ENCODE data around the gene SLC7A10. TPM values are rescaled to one million over a fixed set of nuclear protein-coding genes. Genes with fewer than 3 reads are reported as not detected.
A peak's percentile ranks its signal among the peaks of the same experiment; 100 is the strongest.

SLC7A10 gene
- total RNA-seq, 1 donor from 2014 or later: not detected

GRCh38 chr19:33194886-33195644 lies 30.6 kb downstream of the SLC7A10 start:
- Histone ChIP-seq H3K27me3 (no peaks in the 10 kb centered on the region), H3K27ac (peak overlapping the region; percentile 33 to 44), H3K4me1 (peaks cover 0 to 10% of the 10 kb centered on the region in 2 donors), H3K9me3 (no peaks in the 10 kb centered on the region), H3K36me3 (no peaks in the 10 kb centered on the region), H3K4me3 (peak overlapping the region; percentile 76 to 91)
- DNase-seq (ENCODE audit: low spot score in 2 of 2): no peak
- intact Hi-C loops (cut with DNase I): loop anchor here (2.0 kb wide), 1 partner anchor 50 kb away; no protein-coding TSS in a partner anchor
- no peak for TF ChIP-seq CTCF (IDR thresholded peaks at IDR 0.05)

- DNase-seq (ENCODE audit: low spot score in 2 of 2): no peak
- Histone ChIP-seq H3K4me1 (peaks cover 0 to 10% of the 10 kb centered on the region in 2 donors), H3K27me3 (no peaks in the 10 kb centered on the region), H3K4me3 (peak overlapping the region; percentile 76 to 91), H3K9me3 (no peaks in the 10 kb centered on the region), H3K36me3 (no peaks in the 10 kb centered on the region), H3K27ac (peak overlapping the region in 1 of 2 donors; percentile 44)
- TF ChIP-seq CTCF (IDR thresholded peaks at IDR 0.05): no peak
- intact Hi-C loops (cut with DNase I): loop anchor here (2.0 kb wide), 1 partner anchor 50 kb away; no protein-coding TSS in a partner anchor
These were observed 31.1 kb downstream of the SLC7A10 start for GRCh38 chr19:33194532-33194885.

GRCh38 chr19:33193865-33194362 lies 31.7 kb downstream of the SLC7A10 start, which contains the start of gene LRP3:
TSS of gene LRP3 (plus strand) at chr19:33194330. CDS start at chr19:33194786, 456 bp downstream.
- H3K27ac ChIP-seq: peak within 1 kb of the TSS; percentile 33 to 44
- no peak for TF ChIP-seq CTCF (IDR thresholded peaks at IDR 0.05)
- intact Hi-C loops (cut with DNase I): loop anchor here (2.0 kb wide), 1 partner anchor 49 kb away; no protein-coding TSS in a partner anchor
- DNase-seq (ENCODE audit: low spot score in 2 of 2): no peak
- peak within 1 kb of the TSS; percentile 76 to 91 for H3K4me3 ChIP-seq
- no peaks in the 10 kb centered on the region for H3K27me3 ChIP-seq
- no peaks in the 10 kb centered on the region for H3K36me3 ChIP-seq
- H3K9me3 ChIP-seq: no peaks in the 10 kb centered on the region
- H3K4me1 ChIP-seq: peaks cover 0 to 10% of the 10 kb centered on the region in 2 donors

- Histone ChIP-seq H3K27me3 (no peaks in the 10 kb centered on the region), H3K27ac (no peak overlapping the region), H3K36me3 (no peaks in the 10 kb centered on the region), H3K9me3 (no peaks in the 10 kb centered on the region), H3K4me3 (peak overlapping the region; percentile 41 to 91), H3K4me1 (peaks cover 0 to 10% of the 10 kb centered on the region in 2 donors)
- no peak for TF ChIP-seq CTCF (IDR thresholded peaks at IDR 0.05)
- intact Hi-C loops (cut with DNase I): no loop called here
- DNase-seq (ENCODE audit: low spot score in 2 of 2): no peak
These were observed 32.3 kb downstream of the SLC7A10 start for GRCh38 chr19:33193269-33193864.

- Histone ChIP-seq H3K9me3 (no peaks in the 10 kb centered on the region), H3K36me3 (no peaks in the 10 kb centered on the region), H3K27ac (no peak overlapping the region), H3K4me1 (peaks cover 0 to 10% of the 10 kb centered on the region in 2 donors), H3K4me3 (no peak overlapping the region), H3K27me3 (no peaks in the 10 kb centered on the region)
- intact Hi-C loops (cut with DNase I): no loop called here
- no peak for DNase-seq (ENCODE audit: low spot score in 2 of 2)
- no peak for TF ChIP-seq CTCF (IDR thresholded peaks at IDR 0.05)
These were observed 33.6 kb downstream of the SLC7A10 start for GRCh38 chr19:33192010-33192409.

Data from ascending aorta (tissue), 2 donors.